Germinal center (tissue), 1 donor: ENCODE measurements around the gene MREG.

Experiments
- DNase-seq: peaks from one replicate; pipeline ENCODE4 v3.0.0; 2012; ENCODE audit warnings: mixed read lengths, low spot score

MREG gene

GRCh38 chr2:215918901-215919599, 94.3 kb downstream of the MREG start:
- DNase-seq = no peak

- no peak for DNase-seq
These were observed 95.3 kb downstream of the MREG start for GRCh38 chr2:215917953-215918620.

- DNase-seq = no peak
These were observed 97.9 kb downstream of the MREG start for GRCh38 chr2:215915441-215915840.

GRCh38 chr2:215914777-215915165, 98.6 kb downstream of the MREG start:
- no peak for DNase-seq

GRCh38 chr2:215914054-215914776, 99.1 kb downstream of the MREG start:
- no peak for DNase-seq

- DNase-seq = no peak
These were observed 101.0 kb downstream of the MREG start for GRCh38 chr2:215912299-215912842.

GRCh38 chr2:215911301-215912085, 101.9 kb downstream of the MREG start:
- no peak for DNase-seq

GRCh38 chr2:215910180-215910579, 103.2 kb downstream of the MREG start:
- no peak for DNase-seq

- DNase-seq = no peak
These were observed 106.2 kb downstream of the MREG start for GRCh38 chr2:215907147-215907546.

- DNase-seq = no peak
These were observed 106.9 kb downstream of the MREG start for GRCh38 chr2:215906458-215906857.

- no peak for DNase-seq
These were observed 107.7 kb downstream of the MREG start for GRCh38 chr2:215905691-215906090.

GRCh38 chr2:215904101-215904500, 109.2 kb downstream of the MREG start:
- DNase-seq = no peak

- DNase-seq = no peak
These were observed 110.1 kb downstream of the MREG start for GRCh38 chr2:215903203-215903602.

- DNase-seq = no peak
These were observed 111.6 kb downstream of the MREG start for GRCh38 chr2:215901796-215902195.

- DNase-seq = no peak
These were observed 112.5 kb downstream of the MREG start for GRCh38 chr2:215900843-215901242.

- no peak for DNase-seq
These were observed 113.1 kb downstream of the MREG start for GRCh38 chr2:215900203-215900611.

GRCh38 chr2:215899141-215900074, 113.9 kb downstream of the MREG start:
- no peak for DNase-seq

GRCh38 chr2:215898363-215898762, 115.0 kb downstream of the MREG start:
- no peak for DNase-seq

- no peak for DNase-seq
These were observed 116.4 kb downstream of the MREG start for GRCh38 chr2:215896921-215897320.

- DNase-seq = no peak
These were observed 118.0 kb downstream of the MREG start for GRCh38 chr2:215895330-215895729.
